HTERT RPE-1 (cell line): Measurements from ENCODE around the gene DCAF12.

Experiments used
- in situ Hi-C: fragments of 300-500 bp; cut with MboI; formaldehyde crosslinking; loops from 4 replicates; pipeline ENCODE4 v1.14.3; 2020; ENCODE audit warnings: low sequenced_read_pairs

DCAF12 gene

DNA sequence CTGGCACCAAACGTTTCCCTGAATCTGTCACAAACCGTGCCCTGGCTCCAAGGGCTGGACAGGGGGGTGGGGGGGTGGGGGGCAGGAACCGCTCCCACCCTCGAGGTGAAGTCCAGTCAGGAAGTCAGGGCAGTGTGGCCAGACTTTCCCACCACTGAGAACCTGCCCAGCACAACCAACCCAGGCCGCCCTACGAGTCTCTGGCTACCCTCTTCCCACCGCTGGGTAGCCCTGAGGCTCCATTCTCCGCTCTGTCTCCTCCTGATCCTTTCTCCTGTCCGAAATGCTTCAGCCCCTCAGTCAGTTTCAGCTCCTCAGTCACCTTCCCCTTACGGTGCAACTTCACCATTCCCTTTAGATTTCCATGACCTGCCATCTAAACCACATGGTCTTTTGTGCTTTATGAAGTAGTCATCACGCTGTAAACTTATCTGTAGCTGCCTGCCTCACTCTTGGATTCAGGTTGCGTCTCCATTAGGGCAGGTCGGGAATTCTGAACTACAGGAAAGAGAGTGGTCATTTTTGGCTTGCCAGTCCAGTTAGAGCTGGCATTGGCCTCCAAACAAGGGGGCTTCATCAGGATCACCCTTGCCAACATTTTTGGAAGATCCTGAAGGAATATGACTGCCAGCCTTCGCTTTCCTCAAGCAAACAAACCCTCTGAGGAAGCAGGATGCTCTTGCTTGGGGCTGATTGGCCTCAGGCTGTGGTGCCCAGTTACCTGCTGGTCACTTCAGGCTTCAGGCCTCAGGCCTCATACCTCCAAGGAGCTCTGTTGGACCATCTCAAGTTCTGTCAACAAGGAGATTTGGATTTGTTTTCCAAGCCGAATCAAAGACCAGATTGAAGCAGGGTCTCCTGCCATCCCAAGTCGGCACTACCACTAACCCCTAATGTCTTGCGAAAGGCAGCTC is 794 bp upstream of the DCAF12 start:
- in situ Hi-C loops = no loop called here

- in situ Hi-C loops = no loop called here
Measured at GRCh38 chr9:34125681-34126206, 754 bp downstream of the DCAF12 start.

DNA sequence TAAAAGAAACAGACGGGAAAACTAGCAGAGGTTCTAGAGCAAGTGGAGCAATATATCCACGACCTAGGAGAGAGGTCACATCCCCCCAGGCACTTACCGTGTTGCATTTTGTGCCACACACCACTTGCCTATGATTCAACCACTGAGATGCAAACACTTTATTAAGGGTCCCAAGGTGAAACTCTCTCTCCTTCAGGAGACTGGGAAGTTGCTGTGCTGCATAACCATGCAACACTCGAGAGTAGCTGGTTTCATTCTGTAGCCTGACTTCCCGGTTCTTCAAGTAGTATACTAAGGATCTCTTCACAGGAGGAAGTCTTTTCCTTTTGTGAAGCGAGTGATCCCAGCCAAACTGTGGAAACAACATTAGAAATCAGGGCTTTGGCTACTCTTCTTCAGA is 1.6 kb downstream of the DCAF12 start:
- in situ Hi-C loops = no loop called here

GRCh38 chr9:34124099-34124498 is 2.4 kb downstream of the DCAF12 start:
- in situ Hi-C loops = no loop called here

GRCh38 chr9:34123682-34124081 is 2.8 kb downstream of the DCAF12 start:
- in situ Hi-C loops = no loop called here

DNA sequence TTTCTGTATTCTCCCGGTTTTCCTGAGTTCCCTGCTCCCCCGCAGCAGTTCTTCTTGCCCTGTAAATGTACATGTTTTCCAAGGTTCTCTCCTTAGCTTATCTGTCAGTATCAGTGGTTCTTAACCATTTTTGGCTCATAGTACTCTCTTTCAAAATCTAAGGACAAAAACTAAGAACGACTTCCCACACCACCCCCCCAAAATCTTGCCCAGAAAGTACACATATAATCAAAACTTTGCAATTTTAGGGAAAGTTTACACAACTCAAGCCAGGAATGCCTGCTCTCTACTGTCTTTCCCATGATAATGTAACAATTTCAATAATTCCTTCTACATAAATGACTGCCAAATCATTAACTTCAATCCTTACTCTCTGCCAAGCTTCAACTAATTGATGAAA is 4.5 kb downstream of the DCAF12 start:
- in situ Hi-C loops = no loop called here

GRCh38 chr9:34119713-34120112 is 6.8 kb downstream of the DCAF12 start:
- in situ Hi-C loops = no loop called here

- in situ Hi-C loops = no loop called here
Measured at GRCh38 chr9:34114436-34114835, 12.1 kb downstream of the DCAF12 start.

DNA sequence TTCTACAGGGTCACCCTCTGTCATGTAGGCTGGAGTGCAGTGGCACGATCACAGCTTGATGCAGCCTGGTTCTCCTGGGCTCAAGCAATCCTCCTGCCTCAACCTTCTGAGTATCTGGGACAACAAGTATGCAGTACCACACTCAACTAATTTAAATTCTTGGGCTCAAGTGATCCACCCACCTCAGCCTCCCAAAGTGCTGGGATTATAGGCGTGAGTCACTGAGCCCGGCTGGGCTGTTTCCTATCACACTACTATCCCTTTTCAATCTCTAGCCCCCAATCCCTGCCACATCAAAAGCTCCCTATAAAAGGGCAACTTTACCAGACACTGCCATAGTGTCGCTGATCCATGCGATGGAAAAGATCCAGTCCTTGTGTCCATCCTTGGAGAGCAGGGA is 20.4 kb downstream of the DCAF12 start:
- in situ Hi-C loops = no loop called here

DNA sequence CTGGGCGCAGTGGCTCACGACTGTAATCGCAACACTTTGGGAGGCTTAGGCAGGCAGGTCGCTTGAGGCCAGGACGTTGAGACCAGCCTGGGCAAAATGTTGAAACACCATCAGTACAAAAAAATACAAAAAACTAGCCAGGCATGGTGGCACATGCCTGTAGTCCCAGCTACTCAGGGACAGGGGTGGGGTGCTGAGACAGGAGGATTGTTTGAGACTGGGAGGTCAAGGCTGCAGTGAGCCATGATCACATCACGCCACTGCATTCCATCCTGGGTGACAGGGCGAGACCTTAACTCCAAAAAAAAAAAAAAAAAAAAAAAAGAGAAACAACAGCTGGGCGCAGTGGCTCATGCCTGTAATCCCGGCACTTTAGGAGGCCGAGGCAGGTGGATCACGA is 23.7 kb downstream of the DCAF12 start:
- in situ Hi-C loops = no loop called here

GRCh38 chr9:34098307-34098706 is 28.2 kb downstream of the DCAF12 start:
- in situ Hi-C loops = no loop called here

DNA sequence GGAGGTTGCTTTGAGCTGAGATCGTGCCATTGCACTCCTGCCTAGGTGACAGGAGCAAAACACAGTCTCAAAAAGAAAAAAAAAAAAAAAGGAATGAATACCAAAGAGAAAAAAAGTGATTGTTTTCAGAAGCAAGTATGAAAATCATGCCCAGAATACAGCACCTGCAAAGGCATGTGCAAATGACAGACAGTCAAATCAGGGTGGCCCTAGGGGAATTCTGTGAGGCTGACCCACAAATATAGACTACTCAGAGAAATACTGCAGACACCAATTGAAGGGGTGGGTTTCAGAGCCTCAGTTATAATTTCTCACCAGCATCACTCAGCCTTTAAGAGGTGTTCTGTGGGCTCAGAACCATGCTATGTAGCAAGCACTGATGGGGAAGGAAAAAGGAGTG is 28.6 kb downstream of the DCAF12 start:
- in situ Hi-C loops = no loop called here

DNA sequence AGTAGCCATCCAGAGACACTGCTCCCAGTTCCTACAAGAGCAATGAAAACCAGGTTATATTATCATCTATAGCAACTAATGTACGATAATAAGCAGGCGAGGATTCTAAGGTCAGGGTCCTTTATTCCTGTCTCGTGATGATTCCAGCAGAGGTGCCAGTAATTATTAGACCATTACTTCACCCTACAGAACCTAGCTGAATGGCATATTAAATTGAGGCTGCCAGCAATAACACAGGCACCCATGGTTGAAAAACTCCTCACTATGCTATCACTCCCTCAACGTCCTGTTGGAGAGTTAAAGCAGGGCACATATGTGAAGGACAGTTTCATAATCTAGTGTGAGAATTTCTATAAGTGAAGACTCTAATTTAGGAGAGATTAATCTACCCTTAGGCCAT is 29.7 kb downstream of the DCAF12 start:
- in situ Hi-C loops = no loop called here

DNA sequence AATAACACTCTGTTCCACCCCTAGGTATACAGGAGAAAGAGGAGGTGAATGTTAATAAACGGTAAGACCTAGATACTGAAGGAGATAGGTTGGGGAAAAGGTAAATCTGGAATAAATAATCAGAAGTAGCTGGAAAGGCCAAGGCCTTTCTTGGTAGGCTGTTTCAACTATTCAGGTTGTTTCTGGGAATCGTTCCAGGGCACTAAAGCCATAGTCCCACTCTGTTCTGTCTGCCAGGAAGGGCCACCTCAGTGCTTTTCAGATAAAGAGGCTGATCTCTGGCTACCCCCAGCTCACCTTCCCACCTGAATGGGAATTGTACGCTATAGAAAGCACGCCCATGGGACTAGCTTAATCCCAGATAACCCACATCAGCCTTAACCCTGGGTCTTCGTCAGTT is 32.9 kb downstream of the DCAF12 start:
- in situ Hi-C loops = no loop called here

DNA sequence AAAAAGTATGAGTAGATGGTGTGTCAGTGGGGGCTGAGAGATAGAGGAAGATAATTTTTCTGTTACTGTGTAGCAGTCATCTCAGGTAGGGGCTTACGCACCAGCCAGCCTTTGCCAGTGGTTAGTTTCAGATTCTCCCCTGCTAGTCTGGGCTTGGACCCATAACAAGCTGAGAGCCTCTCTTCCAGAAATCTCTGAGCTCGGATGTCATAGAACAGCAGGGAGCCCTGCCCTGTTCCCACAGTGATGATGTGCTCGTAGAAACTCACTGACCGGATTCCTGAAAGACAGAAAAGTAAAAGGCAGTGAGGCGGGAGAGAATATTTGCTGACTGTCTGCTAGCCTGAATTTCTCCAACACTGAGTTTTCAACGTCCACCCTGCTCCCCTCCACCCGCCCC is 37.2 kb downstream of the DCAF12 start:
- in situ Hi-C loops = no loop called here

GRCh38 chr9:34087370-34087769 is 39.1 kb downstream of the DCAF12 start:
- in situ Hi-C loops = no loop called here

DNA sequence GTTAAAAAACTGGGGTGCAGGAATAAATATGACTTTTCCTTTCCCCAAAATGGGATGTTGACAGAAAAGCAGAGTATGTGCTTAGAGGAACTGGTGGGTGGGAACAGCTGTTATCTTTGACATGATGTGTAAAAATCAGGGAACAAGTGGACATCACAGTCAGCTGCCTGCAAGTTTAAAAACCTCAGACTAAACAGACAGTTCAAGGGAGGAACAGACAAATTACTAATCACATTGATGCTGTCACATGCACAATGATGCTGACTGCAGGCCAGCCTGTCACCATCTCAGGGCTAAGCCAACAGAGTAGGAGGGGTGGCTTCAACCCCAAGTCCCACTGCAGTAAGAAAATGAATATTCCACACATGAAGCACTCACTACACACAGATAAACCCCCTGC is 39.6 kb downstream of the DCAF12 start:
- in situ Hi-C loops = no loop called here

- in situ Hi-C loops = no loop called here
Measured at GRCh38 chr9:34085581-34086500, 40.7 kb downstream of the DCAF12 start.

DNA sequence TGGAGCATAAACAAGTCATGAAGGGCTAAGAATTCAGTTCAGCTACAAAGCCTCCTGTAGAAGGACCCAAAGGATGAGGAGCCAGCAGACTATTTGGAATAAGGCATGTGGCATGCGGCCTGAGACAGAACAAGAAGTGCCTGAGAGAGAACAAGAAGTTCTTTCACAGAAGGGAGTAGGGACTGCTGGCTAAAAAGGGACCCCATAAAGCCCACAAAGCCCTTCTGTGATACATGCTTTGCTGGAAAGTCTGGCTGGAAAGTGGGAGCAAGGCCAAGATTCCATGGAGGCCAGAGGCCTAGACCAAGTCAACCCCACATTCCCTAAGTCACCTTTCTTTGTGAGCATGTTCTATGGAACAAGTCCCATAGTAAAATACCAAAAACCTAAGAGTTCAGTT is 41.9 kb downstream of the DCAF12 start:
- in situ Hi-C loops = no loop called here

- in situ Hi-C loops = no loop called here
Measured at GRCh38 chr9:34079181-34079580, 47.3 kb downstream of the DCAF12 start.

DNA sequence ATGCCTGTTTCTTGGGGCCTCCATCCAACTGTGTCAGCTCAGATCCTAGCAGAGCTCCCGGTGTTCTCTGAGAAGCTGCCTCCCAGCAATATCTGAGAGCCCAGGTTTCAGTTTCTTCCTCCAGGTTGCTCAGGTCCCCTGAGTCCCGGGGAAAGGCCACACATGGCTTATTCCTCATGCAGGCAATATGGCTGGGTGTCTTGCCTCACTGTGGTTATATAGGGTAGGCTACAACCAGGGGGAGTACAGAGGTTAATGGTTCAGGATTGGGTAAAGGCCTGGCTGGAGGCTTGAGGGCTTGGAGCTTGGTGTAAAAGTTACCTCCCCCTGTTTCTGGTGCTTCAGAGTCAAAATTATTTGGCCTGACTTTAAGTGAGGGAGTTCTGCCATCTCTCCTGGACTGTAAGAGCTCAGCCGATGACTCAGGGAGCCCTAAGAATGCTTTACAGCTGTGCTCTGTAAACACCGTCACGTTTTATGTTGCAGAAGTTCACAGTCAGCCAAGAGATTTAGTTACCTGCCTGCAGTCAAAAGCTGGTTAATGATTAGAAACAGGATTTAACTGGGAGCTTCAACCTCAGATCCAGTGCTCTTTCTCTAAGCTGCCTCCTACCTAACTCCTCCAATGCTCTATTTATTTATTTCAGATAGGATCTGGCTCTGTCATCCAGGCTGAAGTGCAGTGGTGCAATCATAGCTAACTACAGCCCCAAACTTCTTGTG is 53.5 kb downstream of the DCAF12 start:
- in situ Hi-C loops = no loop called here
